ENCODE measurements around the gene MROH2A.

Gene MROH2A

GRCh38 chr2:233799716-233800115 is 21.6 kb downstream of the MROH2A start:
- no peak for DNase-seq (ENCODE audit: low read depth)

- DNase-seq (ENCODE audit: low read depth) = no peak
Measured at GRCh38 chr2:233800208-233800607, 22.1 kb downstream of the MROH2A start.

GRCh38 chr2:233801357-233802131 is 23.4 kb downstream of the MROH2A start:
- DNase-seq (ENCODE audit: low read depth) = no peak

- DNase-seq (ENCODE audit: low read depth) = no peak
Measured at GRCh38 chr2:233802132-233802815, 24.1 kb downstream of the MROH2A start.

GRCh38 chr2:233803292-233803911 is 25.3 kb downstream of the MROH2A start:
- DNase-seq (ENCODE audit: low read depth) = no peak

- DNase-seq (ENCODE audit: low read depth) = no peak
Measured at GRCh38 chr2:233803994-233804393, 25.9 kb downstream of the MROH2A start.

- DNase-seq (ENCODE audit: low read depth) = no peak
Measured at GRCh38 chr2:233807215-233807865, 29.2 kb downstream of the MROH2A start.

- no peak for DNase-seq (ENCODE audit: low read depth)
Measured at GRCh38 chr2:233807966-233808935, 30.1 kb downstream of the MROH2A start.

- DNase-seq (ENCODE audit: low read depth) = no peak
Measured at GRCh38 chr2:233810385-233810784, 32.3 kb downstream of the MROH2A start.

GRCh38 chr2:233811087-233811486 is 33.0 kb downstream of the MROH2A start:
- no peak for DNase-seq (ENCODE audit: low read depth)

- DNase-seq (ENCODE audit: low read depth) = no peak
Measured at GRCh38 chr2:233811732-233812131, 33.6 kb downstream of the MROH2A start.

GRCh38 chr2:233813236-233814055 is 35.3 kb downstream of the MROH2A start:
- DNase-seq (ENCODE audit: low read depth) = no peak

- no peak for DNase-seq (ENCODE audit: low read depth)
Measured at GRCh38 chr2:233814056-233814835, 36.1 kb downstream of the MROH2A start.

- DNase-seq (ENCODE audit: low read depth) = no peak
Measured at GRCh38 chr2:233815861-233816260, 37.7 kb downstream of the MROH2A start.

- no peak for DNase-seq (ENCODE audit: low read depth)
Measured at GRCh38 chr2:233816334-233816733, 38.2 kb downstream of the MROH2A start.

GRCh38 chr2:233816771-233817170 is 38.6 kb downstream of the MROH2A start:
- no peak for DNase-seq (ENCODE audit: low read depth)

- DNase-seq (ENCODE audit: low read depth) = no peak
Measured at GRCh38 chr2:233817361-233817911, 39.3 kb downstream of the MROH2A start.

GRCh38 chr2:233817995-233818638 is 40.0 kb downstream of the MROH2A start:
- no peak for DNase-seq (ENCODE audit: low read depth)
